HCT116 (cell line): ENCODE results near the gene SNX25. TPM values are rescaled to one million over a fixed set of nuclear protein-coding genes. Genes with fewer than 3 reads are reported as not detected.

Experiments used
- ATAC-seq: fragments of 200-7000 bp; cut with Tn5 transposase; 2 replicates; pipeline ENCODE4 v1.9.1; 2020; ENCODE audit warnings: mild to moderate bottlenecking, moderate library complexity
- BruUV-seq: library from RNA; stranded (reverse); fragments of 400-500 nt; replicated peaks from 2 replicates; lab custom pipeline; 2021; lab: Mats Ljungman, UMichigan
- CTCF ChIA-PET: fragments of 300-600 bp; sonication (Branson Sonifier 250); formaldehyde crosslinking; loops from one replicate; lab custom pipeline; 2021; ENCODE audit warnings: antibody characterized with exemption; lab: Charles Lee
- POLR2A ChIA-PET: fragments of 300-600, 350-600 bp; sonication (Branson Sonifier 250); formaldehyde crosslinking; loops from one replicate; lab custom pipeline; 2021; ENCODE audit warnings: antibody characterized with exemption; lab: Charles Lee
- RAD21 ChIA-PET, 2 experiments: fragments of 300-600 bp; sonication (Branson Sonifier 250); formaldehyde crosslinking; loops; one replicate each; lab custom pipeline; 2023; ENCODE audit warnings: low total read pairs in 2 of 2; ENCODE audit not compliant: uncharacterized antibody in 2 of 2, unreplicated experiment in 2 of 2, low non-redundant PET in 1 of 2; lab: Charles Lee
- DNase-seq: peaks from one replicate; pipeline ENCODE4 v3.0.0-alpha.2; 2010; ENCODE audit warnings: low read depth, low spot score
- H2AFZ ChIP-seq: fragments of 200-600 bp; shearing (Covaris generic), sonication (generic); 2 replicates; pipeline ENCODE4 v1.6.1; 2017; ENCODE audit warnings: low read depth, mixed run types, mixed read lengths, antibody characterized with exemption, low read length; ENCODE audit not compliant: poor library complexity, severe bottlenecking
- H3K27ac ChIP-seq: 2 replicates; pipeline ENCODE4 v1.5.1; 2012; ENCODE audit warnings: low read depth, low read length
- H3K27me3 ChIP-seq: fragments of 200-600 bp; sonication (generic); 2 replicates; pipeline ENCODE4 v1.6.1; 2016; ENCODE audit warnings: mixed run types, low read length, mixed read lengths; ENCODE audit not compliant: insufficient read depth
- H3K36me3 ChIP-seq, 2 experiments: fragments of 200-500 bp in 1 of 2; fragments of 200-600 bp in 1 of 2; sonication (Bioruptor generic) in 1 of 2; sonication (generic) in 1 of 2; 2 replicates each; pipeline versions ENCODE4 v1.5.1 to v1.6.1; 2014 to 2016; ENCODE audit warnings: low read length in 2 of 2, inconsistent platforms in 1 of 2, mixed read lengths in 1 of 2, mixed run types in 1 of 2; ENCODE audit not compliant: insufficient read depth in 2 of 2, control insufficient read depth in 1 of 2
- H3K4me1 ChIP-seq, 2 experiments: fragments of 200-600 bp in 1 of 2; sonication (generic) in 1 of 2; 2 replicates each; pipeline versions ENCODE4 v1.5.1 to v1.6.1; 2012 to 2017; ENCODE audit warnings: low read length in 2 of 2, inconsistent platforms in 1 of 2, mild to moderate bottlenecking in 1 of 2, mixed read lengths in 1 of 2, mixed run types in 1 of 2, moderate library complexity in 1 of 2; ENCODE audit not compliant: insufficient read depth in 2 of 2, control insufficient read depth in 1 of 2
- H3K4me2 ChIP-seq: fragments of 200-600 bp; sonication (generic); 2 replicates; pipeline ENCODE4 v1.6.1; 2017; ENCODE audit warnings: mixed run types, low read length, mixed read lengths
- H3K4me3 ChIP-seq, 2 experiments: fragments of 200-600 bp in 1 of 2; sonication (generic) in 1 of 2; replicated peaks in 1 of 2; 2 replicates each; pipeline ENCODE4 v1.5.1; 2011 to 2016; ENCODE audit warnings: low read length in 2 of 2, control low read depth in 1 of 2, low read depth in 1 of 2, mild to moderate bottlenecking in 1 of 2, mixed read lengths in 1 of 2, mixed run types in 1 of 2
- H3K79me2 ChIP-seq: fragments of 200-600 bp; sonication (generic); 2 replicates; pipeline ENCODE4 v1.6.1; 2017; ENCODE audit warnings: mild to moderate bottlenecking, mixed run types, low read length, moderate library complexity, mixed read lengths; ENCODE audit not compliant: insufficient read depth
- H3K9ac ChIP-seq: fragments of 200-600 bp; sonication (generic); 2 replicates; pipeline ENCODE4 v1.6.1; 2016; ENCODE audit warnings: low read length, mixed read lengths
- H3K9me2 ChIP-seq: fragments of 200-600 bp; sonication (generic), shearing (Covaris generic); 2 replicates; pipeline ENCODE4 v1.6.1; 2017; ENCODE audit warnings: mixed run types, mild to moderate bottlenecking, moderate library complexity; ENCODE audit not compliant: insufficient read depth
- H3K9me3 ChIP-seq, 2 experiments: fragments of 200-500 bp in 1 of 2; fragments of 200-600 bp in 1 of 2; sonication (Bioruptor generic) in 1 of 2; sonication (generic) in 1 of 2; 2 replicates each; pipeline ENCODE4 v1.6.1; 2014 to 2017; ENCODE audit warnings: low read length in 2 of 2, mixed read lengths in 2 of 2, inconsistent platforms in 1 of 2, low read depth in 1 of 2, mild to moderate bottlenecking in 1 of 2, mixed run types in 1 of 2, moderate library complexity in 1 of 2; ENCODE audit not compliant: control insufficient read depth in 1 of 2, insufficient read depth in 1 of 2
- H4K20me1 ChIP-seq: fragments of 200-600 bp; sonication (generic), shearing (Covaris generic); 2 replicates; pipeline ENCODE4 v1.6.1; 2017; ENCODE audit warnings: mixed run types, mild to moderate bottlenecking, moderate library complexity; ENCODE audit not compliant: insufficient read depth
- CBX3 ChIP-seq: IDR thresholded peaks from 2 replicates; pipeline ENCODE4 v1.6.1; 2012; ENCODE audit warnings: low read depth
- CEBPB ChIP-seq: IDR thresholded peaks from 2 replicates; pipeline ENCODE4 v1.6.1; 2012; ENCODE audit warnings: low read depth
- EGR1 ChIP-seq: IDR thresholded peaks from 2 replicates; pipeline ENCODE4 v1.6.1; 2012; ENCODE audit warnings: low read depth
- ELF1 ChIP-seq: IDR thresholded peaks from 2 replicates; pipeline ENCODE4 v1.6.1; 2012; ENCODE audit warnings: low read depth, borderline replicate concordance
- EZH2 ChIP-seq: fragments of 200-600 bp; sonication (generic); IDR thresholded peaks from 2 replicates; pipeline ENCODE4 v1.6.1; 2017; ENCODE audit warnings: antibody characterized with exemption, mixed run types
- POLR2AphosphoS5 ChIP-seq: IDR thresholded peaks from 2 replicates; pipeline ENCODE4 v1.6.1; 2011; ENCODE audit warnings: mild to moderate bottlenecking, low read depth, low read length, moderate library complexity
- RAD21 ChIP-seq: IDR thresholded peaks from 2 replicates; pipeline ENCODE4 v1.6.1; 2012; ENCODE audit warnings: low read depth, mild to moderate bottlenecking
- SIN3A ChIP-seq: IDR thresholded peaks from 2 replicates; pipeline ENCODE4 v1.6.1; 2012; ENCODE audit warnings: low read depth
- SP1 ChIP-seq: IDR thresholded peaks from 2 replicates; pipeline ENCODE4 v1.6.1; 2012; ENCODE audit warnings: low read depth
- SRF ChIP-seq: IDR thresholded peaks from 2 replicates; pipeline ENCODE4 v1.6.1; 2012; ENCODE audit warnings: low read depth
- TCF7L2 ChIP-seq: IDR thresholded peaks from 2 replicates; pipeline ENCODE4 v1.7.0; 2011; ENCODE audit warnings: borderline replicate concordance, inconsistent platforms; ENCODE audit not compliant: insufficient read depth, insufficient read length; ENCODE audit errors: extremely low read depth
- YY1 ChIP-seq: IDR thresholded peaks from 2 replicates; pipeline ENCODE4 v1.6.1; 2011; ENCODE audit warnings: low read length, low read depth, moderate library complexity, mild to moderate bottlenecking; ENCODE audit not compliant: insufficient replicate concordance; ENCODE audit errors: extremely low read depth
- ZFX ChIP-seq: fragments of 450-650 bp; IDR thresholded peaks from 2 replicates; pipeline ENCODE4 v1.6.1; 2017
- intact Hi-C: fragments of 100-400 bp; cut with micrococcal nuclease; formaldehyde crosslinking; loops from 2 replicates; pipeline ENCODE4 v1.10.0; 2022
- total RNA-seq: library from RNA; stranded (reverse); gene quantifications from one replicate; pipeline ENCODE4 v1.2.1, GENCODE V29; 2021; ENCODE audit not compliant: unreplicated experiment
- TF ChIP-seq, protein P1 (sequence below): IDR thresholded peaks from 2 replicates; pipeline ENCODE4 v1.6.1; 2012
- TF ChIP-seq, protein P2 (sequence below): IDR thresholded peaks from 2 replicates; pipeline ENCODE4 v1.6.1; 2012; ENCODE audit warnings: low read depth
- TF ChIP-seq, protein P3 (sequence below): IDR thresholded peaks from 2 replicates; pipeline ENCODE4 v1.6.1; 2012
- TF ChIP-seq, protein P4 (sequence below): IDR thresholded peaks from 2 replicates; pipeline ENCODE4 v1.6.1; 2011; ENCODE audit warnings: mild to moderate bottlenecking, low read length, moderate library complexity; ENCODE audit not compliant: insufficient replicate concordance; ENCODE audit errors: extremely low read depth

SNX25 gene
- total RNA-seq, 1 experiment from 2014 or later = 20.9 TPM

DNA sequence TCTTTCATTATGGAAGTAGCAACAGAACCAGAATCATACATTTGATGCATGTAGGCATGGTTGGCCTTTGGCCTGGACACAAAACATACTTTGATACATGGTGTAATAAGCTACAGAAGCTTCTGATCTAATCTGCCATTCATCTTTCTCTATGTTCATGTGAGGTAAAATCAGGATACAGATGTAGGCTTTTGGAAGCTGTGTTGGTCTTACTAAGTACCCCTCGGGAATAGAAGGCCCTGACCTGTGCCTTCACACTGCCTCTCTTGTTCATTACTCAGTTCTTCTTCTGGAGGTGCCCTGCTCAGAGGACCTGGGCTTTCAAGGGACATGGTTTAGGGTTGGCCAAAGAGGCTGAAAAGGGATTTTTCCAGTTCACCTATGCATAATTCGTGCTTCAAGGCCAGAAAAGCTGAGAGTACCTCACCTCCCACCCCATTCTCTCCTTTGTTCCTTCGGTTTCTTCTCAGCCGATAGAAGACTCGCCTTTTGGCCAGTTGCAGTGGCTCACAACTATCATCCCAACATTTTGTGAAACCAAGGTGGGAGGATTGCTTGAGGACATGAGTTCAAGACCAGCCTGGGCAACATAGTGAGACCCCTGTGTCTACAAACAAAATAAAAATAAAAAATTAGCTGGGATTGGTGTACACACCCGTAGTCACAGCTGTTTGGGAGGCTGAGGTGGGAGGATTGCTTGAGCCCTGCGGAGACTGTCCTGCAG is 25.9 kb downstream of the SNX25 start:
- TF ChIP-seq SRF (no peak), CBX3 (no peak), YY1 (no peak), RAD21 (no peak), ELF1 (no peak), CEBPB (no peak), EGR1 (no peak), EZH2 (no peak), SIN3A (no peak), POLR2AphosphoS5 (no peak), TCF7L2 (no peak), SP1 (no peak), ZFX (no peak)
- TF ChIP-seq, protein P1, sequence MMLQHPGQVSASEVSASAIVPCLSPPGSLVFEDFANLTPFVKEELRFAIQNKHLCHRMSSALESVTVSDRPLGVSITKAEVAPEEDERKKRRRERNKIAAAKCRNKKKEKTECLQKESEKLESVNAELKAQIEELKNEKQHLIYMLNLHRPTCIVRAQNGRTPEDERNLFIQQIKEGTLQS = no peak
- TF ChIP-seq, protein P2, sequence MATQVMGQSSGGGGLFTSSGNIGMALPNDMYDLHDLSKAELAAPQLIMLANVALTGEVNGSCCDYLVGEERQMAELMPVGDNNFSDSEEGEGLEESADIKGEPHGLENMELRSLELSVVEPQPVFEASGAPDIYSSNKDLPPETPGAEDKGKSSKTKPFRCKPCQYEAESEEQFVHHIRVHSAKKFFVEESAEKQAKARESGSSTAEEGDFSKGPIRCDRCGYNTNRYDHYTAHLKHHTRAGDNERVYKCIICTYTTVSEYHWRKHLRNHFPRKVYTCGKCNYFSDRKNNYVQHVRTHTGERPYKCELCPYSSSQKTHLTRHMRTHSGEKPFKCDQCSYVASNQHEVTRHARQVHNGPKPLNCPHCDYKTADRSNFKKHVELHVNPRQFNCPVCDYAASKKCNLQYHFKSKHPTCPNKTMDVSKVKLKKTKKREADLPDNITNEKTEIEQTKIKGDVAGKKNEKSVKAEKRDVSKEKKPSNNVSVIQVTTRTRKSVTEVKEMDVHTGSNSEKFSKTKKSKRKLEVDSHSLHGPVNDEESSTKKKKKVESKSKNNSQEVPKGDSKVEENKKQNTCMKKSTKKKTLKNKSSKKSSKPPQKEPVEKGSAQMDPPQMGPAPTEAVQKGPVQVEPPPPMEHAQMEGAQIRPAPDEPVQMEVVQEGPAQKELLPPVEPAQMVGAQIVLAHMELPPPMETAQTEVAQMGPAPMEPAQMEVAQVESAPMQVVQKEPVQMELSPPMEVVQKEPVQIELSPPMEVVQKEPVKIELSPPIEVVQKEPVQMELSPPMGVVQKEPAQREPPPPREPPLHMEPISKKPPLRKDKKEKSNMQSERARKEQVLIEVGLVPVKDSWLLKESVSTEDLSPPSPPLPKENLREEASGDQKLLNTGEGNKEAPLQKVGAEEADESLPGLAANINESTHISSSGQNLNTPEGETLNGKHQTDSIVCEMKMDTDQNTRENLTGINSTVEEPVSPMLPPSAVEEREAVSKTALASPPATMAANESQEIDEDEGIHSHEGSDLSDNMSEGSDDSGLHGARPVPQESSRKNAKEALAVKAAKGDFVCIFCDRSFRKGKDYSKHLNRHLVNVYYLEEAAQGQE = no peak
- TF ChIP-seq, protein P3, sequence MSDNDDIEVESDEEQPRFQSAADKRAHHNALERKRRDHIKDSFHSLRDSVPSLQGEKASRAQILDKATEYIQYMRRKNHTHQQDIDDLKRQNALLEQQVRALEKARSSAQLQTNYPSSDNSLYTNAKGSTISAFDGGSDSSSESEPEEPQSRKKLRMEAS = no peak
- TF ChIP-seq, protein P4, sequence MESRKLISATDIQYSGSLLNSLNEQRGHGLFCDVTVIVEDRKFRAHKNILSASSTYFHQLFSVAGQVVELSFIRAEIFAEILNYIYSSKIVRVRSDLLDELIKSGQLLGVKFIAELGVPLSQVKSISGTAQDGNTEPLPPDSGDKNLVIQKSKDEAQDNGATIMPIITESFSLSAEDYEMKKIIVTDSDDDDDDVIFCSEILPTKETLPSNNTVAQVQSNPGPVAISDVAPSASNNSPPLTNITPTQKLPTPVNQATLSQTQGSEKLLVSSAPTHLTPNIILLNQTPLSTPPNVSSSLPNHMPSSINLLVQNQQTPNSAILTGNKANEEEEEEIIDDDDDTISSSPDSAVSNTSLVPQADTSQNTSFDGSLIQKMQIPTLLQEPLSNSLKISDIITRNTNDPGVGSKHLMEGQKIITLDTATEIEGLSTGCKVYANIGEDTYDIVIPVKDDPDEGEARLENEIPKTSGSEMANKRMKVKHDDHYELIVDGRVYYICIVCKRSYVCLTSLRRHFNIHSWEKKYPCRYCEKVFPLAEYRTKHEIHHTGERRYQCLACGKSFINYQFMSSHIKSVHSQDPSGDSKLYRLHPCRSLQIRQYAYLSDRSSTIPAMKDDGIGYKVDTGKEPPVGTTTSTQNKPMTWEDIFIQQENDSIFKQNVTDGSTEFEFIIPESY = no peak
- Histone ChIP-seq H3K27me3 (no peaks in the 10 kb centered on the region), H3K4me3 (no peak overlapping the region), H2AFZ (no peak overlapping the region), H3K9me2 (no peaks in the 10 kb centered on the region), H3K36me3 (no peaks in the 10 kb centered on the region), H3K27ac (no peak overlapping the region), H3K4me1 (0 out of 4 replicates have a peak, but pooled peaks cover 0 to 5% of the 10 kb centered on the region in 2 experiments), H3K4me2 (no peak overlapping the region), H3K9me3 (peaks cover 0 to 3% of the 10 kb centered on the region in 2 experiments; a peak in 2 of 4 replicates), H4K20me1 (no peaks in the 10 kb centered on the region), H3K9ac (no peak overlapping the region), H3K79me2 (peaks cover 25% of the 10 kb centered on the region)
- ChIA-PET POLR2A (no interaction called here), CTCF (no interaction called here), RAD21 (no interaction called here)
- intact Hi-C loops = no loop called here
- BruUV-seq = no TSS peak
- no peak for ATAC-seq
- DNase-seq = no peak
